ENCODE data around the gene NTN1.

Gene NTN1

GRCh38 chr17:9232591-9233270 is 211.4 kb downstream of the NTN1 start:
- ATAC-seq (no peak), DNase-seq (no peak)

- no peak for ATAC-seq
Measured at GRCh38 chr17:9233271-9233599, 211.9 kb downstream of the NTN1 start.

GRCh38 chr17:9233761-9234160 is 212.5 kb downstream of the NTN1 start:
- DNase-seq: no peak
- no peak for ATAC-seq

More at GRCh38 chr17:9233271-9233599, 211.9 kb downstream of the NTN1 start:
- DNase-seq: no peak

DNA sequence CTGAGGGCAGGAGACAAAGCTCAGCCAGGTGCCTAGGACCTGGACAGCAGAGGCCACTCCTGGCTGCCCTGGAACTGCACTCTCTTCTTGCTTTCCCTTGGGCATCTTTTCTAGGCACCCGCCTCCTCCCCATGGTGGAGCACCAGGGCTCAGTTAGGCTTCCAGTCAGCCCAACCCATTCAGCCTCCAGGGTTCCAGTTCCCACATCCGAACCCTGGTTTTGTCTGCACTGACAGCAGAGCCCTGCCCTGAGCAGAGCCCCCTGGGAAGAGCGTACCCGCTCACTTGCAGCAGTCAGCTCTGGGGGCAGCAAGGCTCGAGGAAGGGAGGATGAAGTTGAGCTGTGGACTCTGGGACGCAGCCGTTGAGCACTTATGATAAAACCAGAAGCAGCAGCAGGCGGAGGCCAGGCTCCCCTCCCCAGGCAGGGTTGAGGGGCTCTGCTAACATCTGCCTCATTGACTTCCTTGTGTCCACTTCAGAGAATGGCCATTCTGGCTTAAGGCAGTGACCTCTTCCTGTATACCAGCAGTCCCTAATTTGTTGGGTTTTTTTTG is 213.2 kb downstream of the NTN1 start:
- no peak for ATAC-seq
- no peak for DNase-seq

- ATAC-seq (peak; percentile 32), DNase-seq (no peak)
Measured at GRCh38 chr17:9235346-9235745, 214.0 kb downstream of the NTN1 start.

GRCh38 chr17:9236286-9237052 is 215.2 kb downstream of the NTN1 start:
- DNase-seq: no peak
- no peak for ATAC-seq

DNA sequence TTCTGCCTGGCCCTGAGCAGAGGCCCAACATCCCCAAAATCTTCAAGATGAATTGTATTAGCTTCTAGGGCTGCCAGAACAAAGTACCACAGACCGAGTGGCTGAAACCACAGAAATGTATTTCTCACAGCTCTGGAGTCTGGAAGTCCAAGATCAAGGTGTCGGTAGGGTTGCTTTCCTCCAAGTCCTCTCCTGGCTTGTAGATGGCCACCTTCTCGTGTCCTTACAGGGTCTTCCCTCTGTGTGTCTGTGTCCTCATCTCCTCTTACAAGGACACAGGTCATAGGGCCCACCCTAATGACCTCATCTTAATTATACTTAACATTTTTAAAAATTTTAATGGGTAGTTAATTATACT is 215.7 kb downstream of the NTN1 start:
- ATAC-seq: no peak
- no peak for DNase-seq

GRCh38 chr17:9237661-9238301 is 216.5 kb downstream of the NTN1 start:
- ATAC-seq (no peak), DNase-seq (no peak)

DNA sequence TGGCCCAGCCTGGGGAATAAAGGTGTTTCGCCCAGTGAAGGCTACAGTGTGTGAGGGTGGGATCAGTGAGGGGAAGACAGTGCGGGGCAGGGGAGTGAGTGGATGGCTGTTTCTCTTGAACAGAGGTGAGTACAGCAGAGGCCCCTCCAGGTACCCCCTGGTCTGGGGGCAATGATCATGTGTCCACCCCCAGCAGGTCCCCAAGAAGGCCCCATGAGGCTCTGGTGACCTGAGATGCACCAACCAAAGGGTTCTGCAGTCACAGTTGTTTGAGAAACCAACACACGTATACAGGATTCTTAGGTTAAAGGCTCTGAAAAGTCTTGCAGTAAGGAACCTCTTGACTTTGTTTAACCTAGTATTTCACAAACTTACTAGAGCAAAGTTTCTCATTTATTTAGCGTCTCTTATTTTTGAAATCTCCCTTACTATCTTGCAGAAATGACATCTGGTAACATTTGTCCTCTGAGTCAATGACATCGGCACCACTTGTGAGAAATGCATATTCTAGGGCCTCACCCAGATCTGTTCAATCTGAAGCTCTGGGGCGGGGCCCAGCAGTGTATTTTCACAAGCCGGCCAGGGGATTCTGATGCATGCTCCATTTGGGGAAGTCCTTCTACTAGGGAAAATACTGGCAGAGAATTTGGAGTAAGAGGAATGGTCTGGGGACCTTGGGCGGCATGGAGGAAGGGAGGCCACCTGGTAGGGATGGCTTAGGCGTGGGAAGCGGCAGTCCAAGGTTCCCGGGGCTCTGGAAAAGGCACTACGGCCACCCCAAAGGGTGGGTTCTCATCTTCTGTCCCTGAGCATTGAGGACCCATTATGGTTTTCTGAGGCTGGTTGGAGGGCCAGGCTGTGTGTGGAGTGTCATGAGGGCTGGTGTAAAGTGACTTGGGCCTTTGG is 217.3 kb downstream of the NTN1 start:
- DNase-seq (no peak), ATAC-seq (no peak)

DNA sequence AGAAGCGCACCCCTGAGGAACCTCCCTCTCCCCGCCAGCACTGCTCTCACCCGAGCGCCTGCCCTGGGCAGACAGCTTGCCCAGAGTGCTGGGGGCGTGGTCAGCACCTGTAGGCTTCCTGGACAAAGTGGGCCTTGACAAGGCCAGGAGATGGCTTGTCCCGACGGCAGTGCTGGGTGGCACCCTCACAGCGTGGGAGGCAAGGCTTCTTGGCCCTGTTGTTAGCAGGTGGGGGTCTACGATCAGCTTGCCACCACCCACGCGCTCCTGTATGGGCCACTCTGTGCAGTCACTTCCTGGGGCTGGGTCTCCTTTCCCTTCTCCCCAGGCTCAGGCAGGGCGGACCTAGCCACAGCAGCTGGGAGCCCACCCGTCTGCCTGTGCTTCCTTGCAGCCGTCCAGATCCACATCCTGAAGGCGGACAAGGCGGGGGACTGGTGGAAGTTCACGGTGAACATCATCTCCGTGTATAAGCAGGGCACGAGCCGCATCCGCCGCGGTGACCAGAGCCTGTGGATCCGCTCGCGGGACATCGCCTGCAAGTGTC is 218.0 kb downstream of the NTN1 start:
- no peak for DNase-seq

GRCh38 chr17:9239793-9240658 is 218.7 kb downstream of the NTN1 start:
- DNase-seq (peak; percentile 72), ATAC-seq (peak; percentile 68)

More for the DNA sequence above, 218.0 kb downstream of the NTN1 start:
- ATAC-seq: peak; percentile 21

DNA sequence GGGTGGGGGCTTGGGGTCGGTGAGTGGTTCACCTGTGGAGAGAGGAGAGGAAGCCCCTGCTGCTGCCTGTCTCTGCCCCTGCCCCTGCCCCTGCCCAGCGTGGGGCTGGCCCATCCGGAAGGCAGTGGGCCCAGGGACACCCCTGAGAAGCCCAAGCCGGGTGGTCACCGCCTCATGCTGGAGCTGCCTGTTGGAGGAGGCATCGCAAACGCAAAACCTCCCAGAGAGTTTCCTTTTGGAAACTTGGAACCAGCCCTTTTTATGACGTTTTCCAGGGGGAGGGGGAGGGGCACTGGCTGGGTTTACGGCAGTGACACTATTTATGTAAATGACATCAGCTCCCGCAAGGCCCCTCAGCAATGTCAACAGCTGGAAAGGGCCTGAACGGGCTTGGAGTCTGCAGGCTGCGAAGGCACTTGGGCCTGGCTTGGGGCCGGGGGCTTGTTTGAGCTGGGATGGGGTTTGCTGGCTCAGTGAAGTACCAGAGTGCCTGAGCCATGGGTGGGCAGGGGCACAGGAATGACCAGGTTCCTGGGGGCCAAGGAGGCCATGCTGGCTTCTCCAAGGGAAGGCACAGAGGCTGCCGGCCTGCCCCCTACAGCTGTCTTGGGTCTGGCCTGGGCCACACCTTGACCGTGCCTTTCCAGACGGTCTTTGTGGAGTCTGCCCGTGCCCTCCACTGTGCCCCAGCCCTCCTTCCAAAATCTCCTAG is 219.5 kb downstream of the NTN1 start:
- DNase-seq (no peak), ATAC-seq (no peak)

GRCh38 chr17:9241371-9241712 is 220.0 kb downstream of the NTN1 start:
- ATAC-seq: no peak
- DNase-seq: no peak

DNA sequence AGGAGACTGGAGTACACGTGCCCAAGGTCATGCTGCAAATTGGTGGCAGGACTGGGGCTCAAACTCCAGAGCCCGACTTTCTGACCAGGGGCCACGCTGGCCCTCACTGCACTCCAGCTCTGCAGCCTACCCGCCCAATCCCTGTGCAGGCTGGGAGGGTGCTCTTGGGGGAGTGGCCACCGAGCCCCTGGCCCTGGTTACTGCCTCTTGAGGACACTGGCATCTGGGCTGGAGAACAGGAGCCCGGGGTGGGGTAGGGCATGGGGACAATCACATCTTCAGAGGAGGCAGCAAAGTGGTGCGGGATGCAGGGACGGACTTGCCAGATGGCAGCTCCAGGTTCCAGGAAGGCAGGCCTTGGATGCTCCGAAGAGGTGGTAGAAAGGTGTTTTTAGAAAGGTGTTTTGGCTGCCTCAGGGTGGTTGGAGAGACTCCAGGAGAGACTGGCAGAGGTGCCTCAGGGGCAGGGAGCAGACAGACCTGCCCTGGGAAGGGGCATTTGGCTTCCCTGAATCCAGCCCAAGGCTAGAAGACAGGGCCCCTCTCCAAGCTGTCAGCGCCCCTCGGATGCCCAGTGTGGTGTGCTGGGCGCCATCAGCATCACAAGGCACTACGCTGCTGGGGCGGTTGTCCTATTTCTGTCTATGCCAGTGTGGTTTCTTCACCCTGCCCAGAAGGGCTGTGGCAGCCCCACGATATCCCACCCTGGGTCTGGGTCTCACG is 220.6 kb downstream of the NTN1 start:
- no peak for DNase-seq
- ATAC-seq: no peak

- no peak for ATAC-seq
- no peak for DNase-seq
Measured at GRCh38 chr17:9242497-9242881, 221.2 kb downstream of the NTN1 start.

- DNase-seq (no peak), ATAC-seq (no peak)
Measured at GRCh38 chr17:9242983-9243382, 221.7 kb downstream of the NTN1 start.

DNA sequence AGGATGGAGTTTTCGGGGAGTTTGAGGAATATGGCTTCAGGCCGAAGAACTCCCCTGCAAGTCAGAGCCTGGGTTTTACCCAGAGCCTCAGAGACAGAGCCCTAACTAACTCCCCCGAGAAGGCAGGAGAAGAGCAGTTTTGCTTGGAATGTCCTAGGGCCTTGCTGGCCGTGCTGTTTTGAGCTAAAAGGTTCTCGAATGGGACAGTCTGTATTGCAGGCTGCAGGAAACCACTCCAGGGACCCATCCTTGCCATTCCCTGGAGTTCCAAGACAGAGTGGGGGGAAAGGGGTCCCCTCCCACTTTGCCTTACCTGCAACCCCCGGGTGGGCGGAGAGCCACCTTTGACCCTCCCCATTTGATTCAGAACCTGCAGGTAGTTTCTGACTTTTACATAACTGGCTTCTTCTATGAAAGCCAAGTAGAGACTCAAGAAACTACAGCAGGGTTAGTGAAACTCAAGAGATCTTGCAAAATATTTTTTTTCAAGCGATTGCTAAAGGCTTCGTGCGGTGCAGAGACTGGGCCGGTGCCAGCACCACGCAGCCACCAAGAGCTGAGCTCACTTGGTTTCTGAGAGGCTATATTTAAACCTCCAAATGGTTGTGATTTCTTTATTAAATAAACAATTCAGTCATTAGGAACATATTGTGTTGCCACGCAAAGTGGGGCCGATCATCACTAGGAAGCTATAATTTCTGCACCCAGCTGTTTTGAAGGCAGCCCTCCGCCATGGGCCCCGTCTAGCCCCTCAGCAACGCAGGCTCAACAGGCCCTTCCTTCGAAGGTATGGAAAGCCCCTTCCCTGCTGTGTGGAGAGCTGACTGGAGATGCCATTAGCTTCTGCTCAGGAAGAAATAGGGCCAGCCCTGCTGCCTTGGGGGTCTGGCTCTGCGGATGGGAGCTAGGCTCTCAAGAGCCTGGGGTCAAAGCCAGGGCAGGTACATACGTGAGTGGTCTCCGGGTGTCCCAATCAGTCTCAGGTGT is 223.0 kb downstream of the NTN1 start:
- ATAC-seq (no peak), DNase-seq (no peak)

GRCh38 chr17:9247401-9247938 is 226.2 kb downstream of the NTN1 start:
- no peak for ATAC-seq
- no peak for DNase-seq
